Germinal center (tissue), 1 donor: ENCODE measurements around the gene TM4SF5.

Experiments
- DNase-seq: peaks from one replicate; pipeline ENCODE4 v3.0.0; 2012; ENCODE audit warnings: mixed read lengths, low spot score

TM4SF5 gene, protein sequence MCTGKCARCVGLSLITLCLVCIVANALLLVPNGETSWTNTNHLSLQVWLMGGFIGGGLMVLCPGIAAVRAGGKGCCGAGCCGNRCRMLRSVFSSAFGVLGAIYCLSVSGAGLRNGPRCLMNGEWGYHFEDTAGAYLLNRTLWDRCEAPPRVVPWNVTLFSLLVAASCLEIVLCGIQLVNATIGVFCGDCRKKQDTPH

DNA sequence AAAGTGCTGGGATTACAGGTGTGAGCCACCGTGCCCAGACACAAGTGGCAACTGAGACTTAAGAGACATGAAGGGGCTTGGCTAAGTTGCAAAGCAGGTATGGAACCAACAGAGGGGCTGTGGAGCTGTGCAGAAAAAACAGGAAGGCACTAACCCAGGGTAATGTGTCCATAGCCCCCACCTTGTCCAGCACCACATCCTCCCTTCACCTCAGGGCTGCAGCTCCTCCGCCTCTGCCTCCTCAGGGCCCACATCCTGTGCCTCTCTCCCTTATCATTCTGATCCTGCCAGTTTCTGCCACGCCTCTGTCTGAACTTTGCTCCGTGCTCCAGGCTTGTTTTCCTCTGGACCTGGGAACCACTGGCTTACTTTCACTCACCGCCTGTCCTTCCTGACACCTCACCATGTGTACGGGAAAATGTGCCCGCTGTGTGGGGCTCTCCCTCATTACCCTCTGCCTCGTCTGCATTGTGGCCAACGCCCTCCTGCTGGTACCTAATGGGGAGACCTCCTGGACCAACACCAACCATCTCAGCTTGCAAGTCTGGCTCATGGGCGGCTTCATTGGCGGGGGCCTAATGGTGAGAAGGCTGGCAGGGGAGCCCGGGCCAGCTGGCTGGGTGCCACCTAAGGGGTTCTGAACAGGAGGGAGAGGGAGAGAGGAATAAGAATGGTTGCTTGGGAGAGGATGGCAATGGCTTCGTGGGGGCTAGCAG, at the start of gene TM4SF5:
TSS of gene TM4SF5 (plus strand) at position 368 of the 716 bp plus-strand sequence. CDS start at position 405, 37 bp downstream.
- DNase-seq = no peak

DNA sequence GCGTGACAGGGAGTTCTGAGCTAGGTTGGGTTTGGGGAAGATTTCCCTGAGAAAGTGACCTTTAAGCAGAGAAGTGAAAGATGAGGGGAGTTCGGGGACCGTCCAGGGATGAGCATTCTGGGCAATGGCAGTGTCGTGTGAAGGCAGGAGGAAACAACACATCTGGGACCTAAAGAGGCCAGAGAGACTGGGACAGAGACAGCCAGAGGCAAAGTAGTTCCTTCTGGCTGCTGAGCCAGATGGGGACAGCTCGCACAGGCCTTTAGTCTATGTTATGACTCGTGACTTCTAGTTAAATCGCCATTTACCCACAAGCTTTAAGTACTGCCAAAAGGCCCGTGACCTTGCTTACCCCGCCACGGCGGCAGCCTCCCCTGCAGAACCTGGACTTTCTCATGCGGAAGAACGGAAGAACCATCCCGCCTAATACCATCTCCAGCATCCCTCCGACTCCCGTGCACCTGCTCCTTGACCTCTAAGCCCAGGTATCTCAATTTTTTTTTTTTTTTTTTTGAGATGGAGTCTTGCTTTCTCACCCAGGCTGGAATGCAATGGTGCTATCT, 48.9 kb upstream of the TM4SF5 start:
- DNase-seq = no peak

DNA sequence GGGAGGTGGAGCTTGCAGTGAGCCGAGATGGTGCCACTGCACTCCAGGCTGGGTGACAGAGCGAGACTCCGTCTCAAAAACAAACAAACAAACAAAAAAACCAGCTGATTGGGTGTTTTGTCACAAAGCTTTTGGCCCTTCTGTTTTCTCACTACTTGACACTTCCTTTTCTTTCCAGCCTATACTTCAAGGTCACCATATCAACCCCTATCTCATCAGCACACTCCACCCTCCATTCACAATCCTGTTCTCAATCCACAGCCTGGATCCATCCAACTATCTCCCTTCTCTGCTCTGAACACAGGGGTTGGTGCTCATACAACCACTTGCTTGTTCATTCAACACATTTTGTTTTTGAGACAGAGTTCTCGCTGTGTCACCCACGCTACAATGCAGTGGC, 47.0 kb upstream of the TM4SF5 start:
- no peak for DNase-seq

DNA sequence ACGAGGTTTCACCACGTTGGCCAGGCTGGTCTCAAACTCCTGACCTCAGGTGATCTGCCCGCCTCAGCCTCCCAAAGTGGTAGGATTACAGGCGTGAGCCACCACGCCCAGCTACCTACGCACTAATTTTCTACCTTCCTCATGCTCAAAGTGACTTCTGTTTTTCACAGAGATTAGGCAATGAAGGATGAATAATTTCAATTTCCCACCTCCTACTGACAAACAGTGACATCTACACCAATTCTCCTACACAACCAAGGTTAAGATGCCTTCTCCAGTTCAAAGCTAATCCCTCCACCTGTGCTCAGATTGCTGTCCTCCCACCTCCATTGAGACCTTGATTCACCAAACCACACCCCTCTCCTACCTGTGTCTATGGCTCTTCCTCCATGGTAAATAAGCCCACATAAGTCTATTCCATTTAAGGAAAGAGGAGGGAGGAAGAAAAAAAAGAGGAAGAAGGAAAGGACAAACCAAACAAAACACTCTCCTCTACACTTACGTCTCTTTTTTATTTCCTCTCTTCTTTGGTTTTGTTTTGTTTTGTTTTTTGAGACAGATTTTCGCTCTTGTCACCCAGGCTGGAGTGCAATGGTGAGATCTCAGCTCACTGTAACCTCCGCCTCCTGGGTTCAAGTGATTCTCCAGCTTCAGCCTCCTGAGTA, 45.9 kb upstream of the TM4SF5 start:
- DNase-seq = no peak

DNA sequence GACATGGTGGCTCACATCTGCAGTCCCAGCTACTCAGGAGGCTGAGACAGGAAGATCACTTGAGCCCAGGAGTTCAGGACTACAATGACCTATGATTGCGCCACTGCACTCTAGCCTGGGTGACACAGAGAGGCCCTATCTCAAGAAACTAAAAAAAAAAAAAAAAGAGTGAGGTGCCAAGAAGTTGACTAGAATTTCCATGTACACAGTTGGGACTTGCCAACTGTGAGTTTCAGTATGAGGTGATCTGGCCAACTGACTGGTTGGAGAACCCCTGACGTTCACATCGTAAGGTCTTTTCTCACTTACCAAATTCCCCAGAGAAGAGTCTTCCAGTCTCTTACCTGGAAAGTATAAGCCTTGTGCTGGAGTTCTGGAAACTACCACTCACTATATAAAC, 43.6 kb upstream of the TM4SF5 start:
- DNase-seq = no peak

DNA sequence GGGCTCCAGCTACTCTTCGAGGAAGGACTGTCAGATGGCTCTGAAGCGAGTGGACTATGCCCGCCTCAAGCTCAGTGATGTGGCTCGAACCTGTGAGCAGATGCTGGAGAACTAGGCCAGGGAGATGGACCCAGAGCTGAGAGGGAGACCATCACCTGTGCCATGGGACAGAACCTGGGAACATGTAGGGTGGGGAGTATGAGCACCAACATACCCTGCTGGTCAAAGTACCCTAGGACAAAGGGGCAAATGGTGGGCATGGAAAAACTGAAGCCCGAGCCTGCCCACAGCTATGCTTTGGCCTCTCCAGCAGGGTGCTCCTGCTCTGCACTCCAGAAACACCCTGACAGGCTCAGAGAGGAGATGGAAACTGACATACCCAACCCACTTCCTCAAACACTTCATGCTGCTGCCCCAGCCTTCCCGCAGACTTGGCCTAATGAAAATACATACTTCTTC, 38.6 kb upstream of the TM4SF5 start:
- peak; percentile 84 for DNase-seq

DNA sequence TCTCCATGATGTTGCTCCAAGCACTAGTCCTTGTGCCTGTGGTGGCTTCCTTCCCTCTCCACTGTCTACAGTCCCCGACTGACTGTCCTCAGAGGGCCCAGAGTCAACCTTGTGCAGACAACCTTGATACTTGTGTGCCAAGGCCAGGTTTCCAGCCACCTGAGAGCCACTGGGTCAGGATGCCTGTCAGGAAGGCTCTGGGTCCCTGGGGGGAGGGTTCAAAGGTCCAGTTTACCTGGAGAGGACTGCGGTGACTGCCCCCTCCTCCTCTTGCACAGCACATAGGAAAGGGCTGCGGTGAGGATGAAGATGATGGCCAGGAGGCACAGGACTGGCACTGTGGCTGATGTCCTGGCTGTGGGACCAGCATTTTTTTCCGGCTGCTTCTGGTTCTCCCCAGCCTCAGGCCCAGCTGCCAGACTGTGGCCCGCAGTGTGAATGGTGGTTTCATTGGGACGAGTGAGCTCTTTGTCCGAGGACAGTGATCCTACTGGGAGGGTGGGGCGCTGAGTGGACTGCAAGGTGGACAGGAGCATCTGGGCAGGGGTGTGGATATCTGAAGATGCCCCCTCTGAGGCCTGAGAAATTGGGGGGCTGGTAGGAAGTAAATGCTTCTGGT, 36.7 kb upstream of the TM4SF5 start:
- no peak for DNase-seq

DNA sequence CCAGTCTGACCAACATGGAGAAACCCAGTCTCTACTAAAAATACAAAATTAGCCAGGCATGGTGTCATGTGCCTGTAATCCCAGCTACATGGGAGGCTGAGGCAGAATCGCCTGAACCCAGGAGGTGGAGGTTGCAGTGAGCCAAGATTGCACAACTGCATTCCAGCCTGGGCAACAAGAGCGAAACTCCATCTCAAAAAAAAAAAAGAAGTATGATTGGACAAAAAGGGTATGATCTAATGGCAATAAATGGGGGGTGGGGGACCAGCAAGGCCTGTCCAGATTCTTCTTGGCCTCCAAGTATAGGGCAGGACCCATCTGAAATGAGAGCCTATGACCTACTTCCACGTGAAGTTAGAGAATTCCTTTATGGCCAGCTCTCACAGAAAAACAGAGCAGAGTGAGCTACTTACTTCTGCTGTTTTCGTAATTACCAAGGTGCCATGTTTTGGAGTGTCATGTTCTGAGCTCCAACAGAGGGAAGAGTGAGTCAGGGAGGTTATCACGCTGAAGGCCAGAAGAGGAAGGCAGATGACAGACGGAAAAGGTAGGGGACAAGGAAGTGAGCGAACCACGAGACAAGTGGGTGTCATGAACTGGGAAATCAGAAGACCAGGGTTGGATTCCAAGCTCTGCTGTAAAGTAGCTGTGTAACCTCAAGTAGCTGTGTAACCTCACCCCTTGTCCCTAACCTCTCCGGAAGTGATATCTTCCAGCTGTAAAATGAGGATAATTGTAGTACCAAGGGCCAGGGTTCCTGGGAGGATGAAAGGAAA, 35.6 kb upstream of the TM4SF5 start:
- no peak for DNase-seq

DNA sequence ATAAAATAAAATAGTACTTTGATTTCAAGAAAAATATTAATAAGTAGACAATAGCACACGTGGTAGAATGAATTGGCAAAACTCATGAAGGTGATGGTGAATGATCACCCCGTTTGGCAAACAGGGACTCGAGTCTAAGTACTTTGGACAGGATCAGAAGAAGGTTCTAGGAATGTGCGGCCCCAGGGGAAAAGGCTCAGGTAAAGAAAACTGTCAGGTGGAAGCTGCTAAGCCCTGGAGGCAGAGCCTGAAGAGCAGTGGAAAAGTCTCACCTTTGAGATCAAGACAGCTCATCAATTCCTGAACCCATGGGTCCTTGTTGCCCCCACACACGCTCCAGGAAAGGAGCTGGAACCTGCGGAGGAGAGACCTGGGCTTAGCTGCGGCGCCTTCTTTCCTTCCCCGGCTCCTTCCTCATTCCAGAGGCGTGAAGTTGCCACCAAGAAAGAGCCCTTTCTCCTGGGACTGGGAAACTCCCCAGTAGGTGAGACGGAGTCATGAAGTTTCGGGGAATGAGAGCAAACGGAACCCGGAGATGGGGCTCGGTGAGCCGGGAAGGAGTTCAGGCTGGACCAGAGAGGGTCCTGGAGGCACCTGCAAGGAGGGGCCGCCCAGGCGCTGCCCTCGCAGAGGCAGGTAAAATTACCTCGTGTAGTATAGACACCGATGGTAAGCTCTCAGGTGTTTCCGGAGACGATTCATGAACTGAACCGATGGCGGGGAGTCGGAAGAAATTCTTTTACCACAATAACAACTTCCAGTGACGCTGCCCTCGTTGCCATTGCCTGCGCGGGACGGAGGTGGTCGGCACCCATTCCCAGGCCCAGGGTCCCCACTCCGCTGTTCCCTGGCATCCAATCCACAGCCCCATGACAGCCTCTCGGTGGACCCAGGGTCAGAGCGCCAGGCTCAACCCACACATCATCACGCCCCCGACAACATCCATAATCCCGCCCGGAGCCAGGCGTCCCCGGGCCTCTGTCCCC, 33.3 kb upstream of the TM4SF5 start:
- DNase-seq = no peak

DNA sequence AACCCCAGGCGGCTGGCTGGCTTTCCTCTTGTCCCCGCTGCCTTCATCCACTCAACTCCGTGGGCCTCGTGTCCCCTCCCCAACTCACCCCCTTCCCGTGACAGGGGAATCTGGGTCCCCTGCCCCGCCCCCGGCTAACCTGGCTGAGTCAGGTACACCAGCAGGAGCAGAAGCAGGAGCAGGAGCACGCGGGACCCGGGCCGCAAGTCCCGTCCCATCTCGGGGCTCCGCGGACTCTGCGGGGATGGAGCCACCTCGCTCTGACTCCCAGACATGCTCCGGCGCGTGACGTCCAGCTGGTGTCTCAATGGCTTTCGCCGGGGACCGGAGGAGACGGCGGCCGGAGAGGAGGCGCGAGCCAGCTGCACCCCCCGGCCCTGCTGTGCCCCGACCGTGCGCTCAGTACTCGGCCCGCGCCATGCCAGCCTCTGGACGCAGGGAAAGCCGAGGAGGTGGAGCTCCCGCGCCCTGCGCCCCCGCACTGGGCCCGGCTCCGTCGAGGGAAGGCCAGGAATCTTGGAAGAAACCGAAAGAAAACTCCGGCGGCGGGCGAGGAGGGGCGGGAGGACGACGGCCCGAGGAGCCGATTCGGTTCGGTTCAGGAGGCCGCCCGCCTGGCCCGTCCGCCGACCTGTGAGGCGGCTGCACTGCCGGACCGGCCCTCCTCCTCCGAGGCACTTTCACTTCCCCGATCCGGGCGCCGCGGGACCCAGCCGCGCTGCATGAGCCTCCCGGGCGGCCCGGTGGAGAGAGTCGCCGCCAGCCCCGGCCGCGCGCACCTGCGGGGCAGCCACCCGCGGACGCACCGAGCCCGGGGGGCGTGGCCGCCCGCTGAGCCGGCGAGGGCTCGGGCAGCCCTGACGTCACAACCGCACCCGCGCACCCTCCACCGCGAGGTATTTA, 32.3 kb upstream of the TM4SF5 start, which contains the start of the genes CXCL16 and ZMYND15:
TSS of gene CXCL16 (minus strand) at position 807 of the 903 bp plus-strand sequence. CDS start at position 218, 589 bp downstream.
TSS of gene ZMYND15 (plus strand) at position 712 of the 903 bp plus-strand sequence. CDS start 716 bp downstream, outside the sequence.
- DNase-seq = peak; percentile 91

DNA sequence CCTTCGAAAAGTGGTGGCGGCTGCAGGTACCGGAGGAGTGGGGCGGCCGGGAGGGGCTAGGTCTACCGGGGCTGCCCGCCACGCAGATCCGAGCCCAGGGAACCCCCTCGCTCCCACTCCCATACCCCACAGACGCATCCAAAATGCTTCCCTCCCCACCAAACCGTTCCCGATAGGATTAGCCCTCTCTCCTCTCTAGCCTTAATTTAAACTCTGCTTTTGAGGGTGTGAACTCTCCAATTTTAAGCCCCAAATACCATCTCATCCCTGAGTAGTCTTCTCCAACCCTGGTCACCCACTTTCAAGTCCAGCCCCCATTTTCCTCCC, 31.7 kb upstream of the TM4SF5 start:
- DNase-seq = no peak

DNA sequence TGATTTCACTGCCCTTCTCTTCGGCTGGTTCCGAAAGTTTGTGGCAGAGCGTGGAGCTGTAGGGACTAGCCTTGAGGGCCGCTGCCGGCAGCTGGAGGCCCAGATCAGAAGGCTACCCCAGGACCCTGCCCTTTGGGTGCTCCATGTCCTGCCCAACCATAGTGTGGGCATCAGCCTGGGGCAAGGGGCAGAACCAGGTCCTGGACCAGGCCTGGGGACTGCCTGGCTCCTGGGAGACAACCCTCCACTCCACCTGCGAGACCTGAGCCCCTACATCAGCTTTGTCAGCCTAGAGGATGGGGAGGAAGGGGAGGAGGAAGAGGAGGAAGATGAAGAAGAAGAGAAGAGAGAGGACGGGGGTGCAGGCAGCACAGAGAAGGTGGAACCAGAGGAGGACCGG, 31.1 kb upstream of the TM4SF5 start:
- no peak for DNase-seq

DNA sequence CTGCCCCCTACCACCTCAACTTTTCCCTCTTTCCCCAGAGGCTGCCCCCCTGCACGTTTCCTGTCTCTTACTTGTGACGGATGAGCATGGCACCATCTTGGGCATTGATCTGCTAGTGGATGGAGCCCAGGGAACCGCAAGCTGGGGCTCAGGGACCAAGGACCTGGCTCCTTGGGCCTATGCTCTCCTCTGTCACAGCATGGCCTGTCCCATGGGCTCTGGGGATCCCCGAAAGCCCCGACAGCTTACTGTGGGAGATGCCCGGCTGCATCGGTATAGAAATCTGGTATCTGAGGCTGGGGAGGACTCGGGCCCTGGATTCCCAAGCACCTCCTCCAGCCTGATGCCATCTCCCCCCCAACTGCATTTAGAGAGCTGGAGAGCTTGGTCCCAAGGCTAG, 30.1 kb upstream of the TM4SF5 start:
- no peak for DNase-seq

DNA sequence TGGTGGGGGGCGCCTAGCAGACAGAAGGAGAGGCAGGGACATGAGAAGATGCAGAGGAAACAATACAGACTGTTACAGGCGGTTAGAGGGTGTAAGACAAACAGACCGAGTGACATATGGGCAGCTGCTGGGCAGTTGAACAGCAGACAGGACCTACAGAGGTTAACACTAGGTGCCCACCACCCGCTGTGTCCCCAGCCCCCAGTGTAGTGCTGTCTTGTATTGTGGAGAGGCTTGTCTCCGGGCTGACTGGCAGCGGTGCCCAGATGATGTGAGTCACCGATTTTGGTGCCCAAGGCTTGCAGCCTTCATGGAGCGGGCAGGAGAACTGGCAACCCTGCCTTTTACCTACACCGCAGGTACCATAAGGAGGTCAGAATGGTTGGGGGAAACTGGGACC, 29.6 kb upstream of the TM4SF5 start:
- no peak for DNase-seq

DNA sequence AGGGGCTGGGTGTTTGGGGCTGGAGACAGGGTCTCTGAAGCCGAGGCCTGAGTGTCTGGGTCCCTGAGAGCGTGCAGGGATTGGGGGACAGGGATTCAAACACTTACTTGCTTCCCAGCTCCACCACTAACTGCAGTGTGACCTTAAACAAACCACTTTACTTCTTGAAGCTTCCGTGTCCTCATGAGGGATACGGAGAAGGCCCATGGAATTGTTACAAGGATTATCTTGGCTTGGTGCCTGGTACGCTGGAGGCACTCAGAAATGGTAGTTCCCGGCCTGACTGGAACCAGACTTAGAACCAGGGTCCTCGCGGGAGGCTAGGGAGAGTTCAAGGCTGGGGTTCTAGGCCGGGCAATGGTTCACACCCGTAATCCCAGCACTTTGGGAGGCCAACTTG, 29.1 kb upstream of the TM4SF5 start:
- no peak for DNase-seq

DNA sequence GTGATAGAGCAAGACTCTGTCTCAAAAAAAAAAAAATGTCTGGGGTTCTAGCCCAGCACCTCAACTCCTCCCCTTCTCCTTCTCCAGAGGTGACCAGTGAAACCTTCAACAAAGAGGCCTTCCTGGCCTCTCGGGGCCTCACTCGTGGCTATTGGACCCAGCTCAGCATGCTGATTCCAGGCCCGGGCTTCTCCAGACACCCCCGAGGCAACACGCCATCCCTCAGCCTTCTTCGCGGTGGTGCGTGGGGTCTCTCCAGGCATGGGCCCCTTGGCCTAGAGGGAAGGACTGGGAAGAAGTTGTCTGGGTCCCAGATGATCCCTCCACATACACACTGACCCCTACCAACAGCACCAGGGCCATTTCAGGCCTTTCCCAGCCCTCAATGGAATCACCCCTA, 28.5 kb upstream of the TM4SF5 start:
- no peak for DNase-seq

DNA sequence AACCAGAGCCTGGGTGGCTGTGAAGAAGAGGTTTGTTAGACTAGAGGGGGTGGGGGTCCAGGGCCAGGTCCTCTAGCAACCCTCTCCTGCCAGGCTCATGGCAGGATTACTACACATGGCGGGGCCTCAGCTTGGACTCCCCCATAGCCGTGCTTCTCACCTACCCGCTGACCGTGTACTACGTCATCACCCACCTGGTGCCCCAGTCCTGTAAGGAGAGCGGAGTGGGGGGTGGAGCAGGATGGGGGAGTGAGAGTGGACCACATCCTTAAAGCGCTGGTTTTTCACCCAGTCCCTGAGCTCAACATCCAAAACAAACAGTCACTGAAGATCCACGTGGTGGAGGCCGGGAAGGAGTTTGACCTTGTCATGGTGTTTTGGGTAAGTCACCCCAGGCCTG, 27.8 kb upstream of the TM4SF5 start:
- no peak for DNase-seq

DNA sequence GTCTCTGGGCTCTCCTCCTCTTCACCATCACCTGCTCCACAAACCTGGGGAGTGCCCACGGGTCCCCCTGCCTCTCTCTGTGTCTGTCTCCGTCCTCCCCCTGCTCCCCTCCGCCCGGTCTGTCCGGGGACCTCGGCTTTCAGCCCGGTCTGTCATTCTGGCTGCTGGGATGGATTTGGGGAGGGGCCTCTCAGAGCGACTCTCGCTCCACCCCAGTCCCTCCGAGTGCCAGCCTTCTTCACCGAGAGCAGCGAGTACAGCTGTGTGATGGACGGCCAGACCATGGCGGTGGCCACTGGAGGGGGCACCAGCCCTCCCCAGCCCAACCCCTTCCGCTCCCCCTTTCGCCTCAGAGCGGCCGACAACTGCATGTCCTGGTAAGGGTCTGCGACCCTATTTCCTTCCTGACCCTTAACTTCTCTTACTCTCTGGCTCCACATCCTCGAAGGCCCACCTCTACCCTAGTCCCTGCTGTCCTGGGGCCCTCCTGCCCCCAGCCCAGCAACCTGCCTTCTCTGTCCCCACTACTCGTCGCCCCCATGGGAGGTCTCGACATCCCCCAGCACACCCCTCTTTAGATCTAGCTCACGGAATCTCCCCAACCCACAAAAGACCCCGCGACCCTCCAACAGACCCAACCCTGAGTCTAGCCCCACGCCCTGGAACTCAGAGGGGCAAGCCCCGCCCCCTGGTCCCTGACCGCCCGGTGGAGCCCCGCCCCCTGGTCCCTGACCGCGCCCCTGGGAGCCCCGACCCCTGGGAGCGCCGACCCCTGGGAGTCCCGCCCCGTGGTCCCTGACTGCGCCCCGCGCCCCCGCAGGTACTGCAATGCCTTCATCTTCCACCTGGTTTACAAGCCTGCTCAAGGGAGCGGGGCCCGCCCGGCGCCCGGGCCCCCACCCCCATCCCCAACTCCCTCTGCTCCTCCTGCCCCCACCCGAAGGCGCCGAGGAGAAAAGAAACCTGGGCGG, 26.4 kb upstream of the TM4SF5 start:
- DNase-seq = no peak
